Measurements from ENCODE around the gene PRSS48. TPM values are rescaled to one million over a fixed set of nuclear protein-coding genes. Genes with fewer than 3 reads are reported as not detected.
"Not testable (repeated sequence)": the region's sequence is repeated elsewhere in the genome, so short reads cannot be mapped to it uniquely, and the experiment has no call there.

The PRSS48 gene
- total and polyA plus RNA-seq, 4 donors: 0.64 TPM; not detected in 3

- Histone ChIP-seq H3K4me1 (ENCODE audit: control insufficient read depth in 4 of 4, insufficient read depth in 4 of 4, low read length in 3 of 4) (peaks cover 0 to 4% (median 3%) of the 10 kb centered on the region in 4 donors), H3K36me3 (ENCODE audit: control insufficient read depth in 4 of 4, insufficient read depth in 3 of 4, low read depth in 1 of 4, low read length in 3 of 4) (peaks cover 0 to under 1% (median 0%) of the 10 kb centered on the region in 4 donors), H3K27me3 (ENCODE audit: control insufficient read depth in 4 of 4, insufficient read depth in 4 of 4, low read length in 3 of 4) (no peaks in the 10 kb centered on the region), H3K4me3 (ENCODE audit: low read depth in 1 of 3, low read length in 3 of 3) (no peak overlapping the region), H3K27ac (ENCODE audit: low read depth in 1 of 2, low read length in 2 of 2) (no peak overlapping the region), H3K9ac (ENCODE audit: low read depth in 1 of 2, low read length in 2 of 2) (no peak overlapping the region), H3K9me3 (ENCODE audit: control insufficient read depth in 4 of 4, low read length in 3 of 4) (no peaks in the 10 kb centered on the region)
- TF ChIP-seq, protein P1, sequence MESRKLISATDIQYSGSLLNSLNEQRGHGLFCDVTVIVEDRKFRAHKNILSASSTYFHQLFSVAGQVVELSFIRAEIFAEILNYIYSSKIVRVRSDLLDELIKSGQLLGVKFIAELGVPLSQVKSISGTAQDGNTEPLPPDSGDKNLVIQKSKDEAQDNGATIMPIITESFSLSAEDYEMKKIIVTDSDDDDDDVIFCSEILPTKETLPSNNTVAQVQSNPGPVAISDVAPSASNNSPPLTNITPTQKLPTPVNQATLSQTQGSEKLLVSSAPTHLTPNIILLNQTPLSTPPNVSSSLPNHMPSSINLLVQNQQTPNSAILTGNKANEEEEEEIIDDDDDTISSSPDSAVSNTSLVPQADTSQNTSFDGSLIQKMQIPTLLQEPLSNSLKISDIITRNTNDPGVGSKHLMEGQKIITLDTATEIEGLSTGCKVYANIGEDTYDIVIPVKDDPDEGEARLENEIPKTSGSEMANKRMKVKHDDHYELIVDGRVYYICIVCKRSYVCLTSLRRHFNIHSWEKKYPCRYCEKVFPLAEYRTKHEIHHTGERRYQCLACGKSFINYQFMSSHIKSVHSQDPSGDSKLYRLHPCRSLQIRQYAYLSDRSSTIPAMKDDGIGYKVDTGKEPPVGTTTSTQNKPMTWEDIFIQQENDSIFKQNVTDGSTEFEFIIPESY (IDR thresholded peaks at IDR 0.05): no peak
- no peak for TF ChIP-seq RXRA (IDR thresholded peaks at IDR 0.05)
- no peak for DNase-seq (ENCODE audit: low spot score)
- 88% methylated on average over 6 of the region's 6 CpGs for WGBS
Observed at GRCh38 chr4:151228189-151229119, 48.5 kb upstream of the PRSS48 start.

- Histone ChIP-seq H3K36me3 (ENCODE audit: control insufficient read depth in 4 of 4, insufficient read depth in 3 of 4, low read depth in 1 of 4, low read length in 3 of 4) (peaks cover 0 to 2% (median 0%) of the 10 kb centered on the region in 4 donors), H3K4me1 (ENCODE audit: control insufficient read depth in 4 of 4, insufficient read depth in 4 of 4, low read length in 3 of 4) (peaks cover 0 to 4% (median under 1%) of the 10 kb centered on the region in 4 donors), H3K27me3 (ENCODE audit: control insufficient read depth in 4 of 4, insufficient read depth in 4 of 4, low read length in 3 of 4) (no peaks in the 10 kb centered on the region), H3K9ac (ENCODE audit: low read depth in 1 of 2, low read length in 2 of 2) (no peak overlapping the region), H3K9me3 (ENCODE audit: control insufficient read depth in 4 of 4, low read length in 3 of 4) (no peaks in the 10 kb centered on the region), H3K4me3 (ENCODE audit: low read depth in 1 of 3, low read length in 3 of 3) (no peak overlapping the region), H3K27ac (ENCODE audit: low read depth in 1 of 2, low read length in 2 of 2) (no peak overlapping the region)
- 88% methylated on average over 7 of the region's 7 CpGs for WGBS
- no peak for DNase-seq (ENCODE audit: low spot score)
- TF ChIP-seq NR2F2 (IDR thresholded peaks at IDR 0.05) (peak; percentile 17), HNF4G (IDR thresholded peaks at IDR 0.05) (no peak)
Observed at GRCh38 chr4:151231915-151232595, 44.9 kb upstream of the PRSS48 start.

- no peak overlapping the region for H3K4me3 ChIP-seq (ENCODE audit: low read depth in 1 of 3, low read length in 3 of 3)
- H3K36me3 ChIP-seq (ENCODE audit: control insufficient read depth in 4 of 4, insufficient read depth in 3 of 4, low read depth in 1 of 4, low read length in 3 of 4): peaks cover 0 to 2% (median 0%) of the 10 kb centered on the region in 4 donors
- no peaks in the 10 kb centered on the region for H3K4me1 ChIP-seq (ENCODE audit: control insufficient read depth in 4 of 4, insufficient read depth in 4 of 4, low read length in 3 of 4)
- TF ChIP-seq EGR1 (IDR thresholded peaks at IDR 0.05; ENCODE audit: low read depth in 2 of 2) (no peak), JUND (IDR thresholded peaks at IDR 0.05) (no peak), ATF3 (IDR thresholded peaks at IDR 0.05) (no peak), HNF4G (IDR thresholded peaks at IDR 0.05) (no peak), FOXA2 (IDR thresholded peaks at IDR 0.05) (no peak), CTCF (IDR thresholded peaks at IDR 0.05; ENCODE audit: low read depth, low read length, missing input control) (no peak), RXRA (IDR thresholded peaks at IDR 0.05) (no peak), HNF4A (conservative IDR thresholded peaks at IDR 0.05) (no peak), GABPA (IDR thresholded peaks at IDR 0.05 in 1 of 2, conservative IDR thresholded peaks at IDR 0.05 in 1 of 2) (no peak), SP1 (IDR thresholded peaks at IDR 0.05) (no peak), RAD21 (IDR thresholded peaks at IDR 0.05) (no peak)
- TF ChIP-seq, protein P2, sequence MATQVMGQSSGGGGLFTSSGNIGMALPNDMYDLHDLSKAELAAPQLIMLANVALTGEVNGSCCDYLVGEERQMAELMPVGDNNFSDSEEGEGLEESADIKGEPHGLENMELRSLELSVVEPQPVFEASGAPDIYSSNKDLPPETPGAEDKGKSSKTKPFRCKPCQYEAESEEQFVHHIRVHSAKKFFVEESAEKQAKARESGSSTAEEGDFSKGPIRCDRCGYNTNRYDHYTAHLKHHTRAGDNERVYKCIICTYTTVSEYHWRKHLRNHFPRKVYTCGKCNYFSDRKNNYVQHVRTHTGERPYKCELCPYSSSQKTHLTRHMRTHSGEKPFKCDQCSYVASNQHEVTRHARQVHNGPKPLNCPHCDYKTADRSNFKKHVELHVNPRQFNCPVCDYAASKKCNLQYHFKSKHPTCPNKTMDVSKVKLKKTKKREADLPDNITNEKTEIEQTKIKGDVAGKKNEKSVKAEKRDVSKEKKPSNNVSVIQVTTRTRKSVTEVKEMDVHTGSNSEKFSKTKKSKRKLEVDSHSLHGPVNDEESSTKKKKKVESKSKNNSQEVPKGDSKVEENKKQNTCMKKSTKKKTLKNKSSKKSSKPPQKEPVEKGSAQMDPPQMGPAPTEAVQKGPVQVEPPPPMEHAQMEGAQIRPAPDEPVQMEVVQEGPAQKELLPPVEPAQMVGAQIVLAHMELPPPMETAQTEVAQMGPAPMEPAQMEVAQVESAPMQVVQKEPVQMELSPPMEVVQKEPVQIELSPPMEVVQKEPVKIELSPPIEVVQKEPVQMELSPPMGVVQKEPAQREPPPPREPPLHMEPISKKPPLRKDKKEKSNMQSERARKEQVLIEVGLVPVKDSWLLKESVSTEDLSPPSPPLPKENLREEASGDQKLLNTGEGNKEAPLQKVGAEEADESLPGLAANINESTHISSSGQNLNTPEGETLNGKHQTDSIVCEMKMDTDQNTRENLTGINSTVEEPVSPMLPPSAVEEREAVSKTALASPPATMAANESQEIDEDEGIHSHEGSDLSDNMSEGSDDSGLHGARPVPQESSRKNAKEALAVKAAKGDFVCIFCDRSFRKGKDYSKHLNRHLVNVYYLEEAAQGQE (IDR thresholded peaks at IDR 0.05): no peak
- no peak overlapping the region for H3K9ac ChIP-seq (ENCODE audit: low read depth in 1 of 2, low read length in 2 of 2)
- H3K27ac ChIP-seq (ENCODE audit: low read depth in 1 of 2, low read length in 2 of 2): no peak overlapping the region
- DNase-seq (ENCODE audit: low spot score): no peak
- H3K27me3 ChIP-seq (ENCODE audit: control insufficient read depth in 4 of 4, insufficient read depth in 4 of 4, low read length in 3 of 4): no peaks in the 10 kb centered on the region
- 94% methylated on average over 5 of the region's 5 CpGs for WGBS
- no peaks in the 10 kb centered on the region for H3K9me3 ChIP-seq (ENCODE audit: control insufficient read depth in 4 of 4, low read length in 3 of 4)
Observed at GRCh38 chr4:151233600-151233999, 43.4 kb upstream of the PRSS48 start.

GRCh38 chr4:151235373-151235772, 41.6 kb upstream of the PRSS48 start:
- not testable (repeated sequence) for H3K4me1 ChIP-seq (ENCODE audit: control insufficient read depth in 4 of 4, insufficient read depth in 4 of 4, low read length in 3 of 4); H3K9ac ChIP-seq (ENCODE audit: low read depth in 1 of 2, low read length in 2 of 2); H3K9me3 ChIP-seq (ENCODE audit: control insufficient read depth in 4 of 4, low read length in 3 of 4); H3K27ac ChIP-seq (ENCODE audit: low read depth in 1 of 2, low read length in 2 of 2); H3K4me3 ChIP-seq (ENCODE audit: low read depth in 1 of 3, low read length in 3 of 3); H3K27me3 ChIP-seq (ENCODE audit: control insufficient read depth in 4 of 4, insufficient read depth in 4 of 4, low read length in 3 of 4); DNase-seq (ENCODE audit: low spot score); H3K36me3 ChIP-seq (ENCODE audit: control insufficient read depth in 4 of 4, insufficient read depth in 3 of 4, low read depth in 1 of 4, low read length in 3 of 4)
- 96% methylated on average over 1 of the region's 1 CpG for WGBS

All from liver (tissue), 9 donors.